Anterior cingulate cortex (tissue), 58 donors: ENCODE results near the gene TAP1.
"Not testable (repeated sequence)": the region's sequence is repeated elsewhere in the genome, so short reads cannot be mapped to it uniquely, and the experiment has no call there.

ENCODE experiments used
- DNase-seq, 58 donors: peaks; one replicate each; lab custom pipeline; 2025; lab: John Stamatoyannopoulos, UW

TAP1 gene

GRCh38 chr6:32853541-32854375 lies at the start of gene TAP1, which contains the start of gene PSMB9:
TSS of gene TAP1 (minus strand) at chr6:32853704. CDS start at chr6:32853636, 68 bp downstream.
TSS of gene PSMB9 (plus strand) at chr6:32854192. CDS start at chr6:32854230, 38 bp downstream.
- peak; percentile 63 to 98 (median 93) for DNase-seq

- DNase-seq, result no peak
These were observed 41.5 kb upstream of the TAP1 start for GRCh38 chr6:32895006-32895345.

GRCh38 chr6:32894085-32895005 lies 40.8 kb upstream of the TAP1 start:
- DNase-seq, result peak; percentile 50 to 96 (median 86)

- DNase-seq, result no peak
These were observed 37.3 kb upstream of the TAP1 start for GRCh38 chr6:32890831-32891230.

GRCh38 chr6:32889533-32889932 lies 36.0 kb upstream of the TAP1 start:
- DNase-seq, result no peak

GRCh38 chr6:32888576-32888975 lies 35.1 kb upstream of the TAP1 start:
- no peak for DNase-seq

- DNase-seq, result peak in 10 of 58 donors; percentile 5 to 28 (median 12)
These were observed 34.1 kb upstream of the TAP1 start for GRCh38 chr6:32887616-32888015.

GRCh38 chr6:32886681-32887383 lies 33.3 kb upstream of the TAP1 start:
- DNase-seq, result peak in 4 of 58 donors; percentile 11 to 48 (median 20)

GRCh38 chr6:32885698-32886286 lies 32.3 kb upstream of the TAP1 start:
- peak in 2 of 58 donors; percentile 1 to 30 for DNase-seq

- peak in 8 of 58 donors; percentile 7 to 62 (median 16) for DNase-seq
These were observed 30.3 kb upstream of the TAP1 start for GRCh38 chr6:32883789-32884188.

- DNase-seq, result no peak
These were observed 29.4 kb upstream of the TAP1 start for GRCh38 chr6:32882879-32883250.

GRCh38 chr6:32880962-32881361 lies 27.5 kb upstream of the TAP1 start:
- DNase-seq, result not testable (repeated sequence)

- DNase-seq, result no peak
These were observed 26.2 kb upstream of the TAP1 start for GRCh38 chr6:32879691-32880090.

GRCh38 chr6:32876603-32877002 lies 23.1 kb upstream of the TAP1 start:
- DNase-seq, result no peak

GRCh38 chr6:32873947-32874346 lies 20.4 kb upstream of the TAP1 start:
- DNase-seq, result not testable (repeated sequence)

GRCh38 chr6:32868257-32868788 lies 14.8 kb upstream of the TAP1 start:
- DNase-seq, result peak in 49 of 58 donors; percentile 1 to 86 (median 46)

GRCh38 chr6:32867554-32868256 lies 14.2 kb upstream of the TAP1 start:
- DNase-seq, result no peak

GRCh38 chr6:32867022-32867477 lies 13.5 kb upstream of the TAP1 start:
- no peak for DNase-seq
